Right forelimb (tissue), 1 donor: Measurements from ENCODE around the gene PRDM5.

Experiments
- DNase-seq: peaks from one replicate; pipeline ENCODE4 v3.0.0-alpha.2; 2018

The PRDM5 gene

GRCh38 chr4:120816296-120816965 lies 106.1 kb downstream of the PRDM5 start:
- peak; percentile 61 for DNase-seq

- DNase-seq: no peak
Observed at GRCh38 chr4:120815361-120815760, 107.2 kb downstream of the PRDM5 start.

GRCh38 chr4:120814886-120815285 lies 107.6 kb downstream of the PRDM5 start:
- DNase-seq: no peak

- DNase-seq: no peak
Observed at GRCh38 chr4:120812216-120812615, 110.3 kb downstream of the PRDM5 start.

- DNase-seq: no peak
Observed at GRCh38 chr4:120809518-120809917, 113.0 kb downstream of the PRDM5 start.

DNA sequence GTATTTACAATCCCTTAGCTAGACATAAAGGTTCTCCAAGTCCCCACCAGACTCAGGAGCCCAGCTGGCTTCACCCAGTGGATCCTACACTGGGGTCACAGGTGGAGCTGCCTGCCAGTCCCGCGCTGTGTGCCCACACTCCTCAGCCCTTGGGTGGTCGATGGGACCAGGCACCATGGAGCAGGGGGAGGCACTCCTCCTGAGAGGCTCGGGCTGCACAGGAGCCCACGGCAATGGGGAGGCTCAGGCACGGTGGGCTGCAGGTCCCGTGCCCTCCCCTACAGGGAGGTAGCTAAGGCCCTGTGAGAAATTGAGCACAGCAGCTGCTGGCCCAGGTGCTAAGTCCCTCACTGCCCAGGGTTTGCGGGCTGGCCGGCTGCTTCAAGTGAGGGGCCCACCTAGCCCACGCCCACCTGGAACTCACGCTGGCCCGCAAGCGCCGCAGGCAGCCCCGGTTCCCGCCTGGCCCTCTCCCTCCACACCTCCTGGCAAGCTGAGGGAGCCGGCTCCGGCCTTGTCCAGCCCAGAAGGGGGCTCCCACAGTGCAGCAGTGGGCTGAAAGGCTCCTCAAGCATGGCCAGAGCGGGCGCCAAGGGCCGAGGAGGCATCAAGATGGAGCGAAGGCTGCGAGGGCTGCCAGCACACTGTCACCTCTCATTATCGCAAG lies 113.9 kb downstream of the PRDM5 start:
- DNase-seq: no peak

- DNase-seq: no peak
Observed at GRCh38 chr4:120801137-120801758, 121.3 kb downstream of the PRDM5 start.

DNA sequence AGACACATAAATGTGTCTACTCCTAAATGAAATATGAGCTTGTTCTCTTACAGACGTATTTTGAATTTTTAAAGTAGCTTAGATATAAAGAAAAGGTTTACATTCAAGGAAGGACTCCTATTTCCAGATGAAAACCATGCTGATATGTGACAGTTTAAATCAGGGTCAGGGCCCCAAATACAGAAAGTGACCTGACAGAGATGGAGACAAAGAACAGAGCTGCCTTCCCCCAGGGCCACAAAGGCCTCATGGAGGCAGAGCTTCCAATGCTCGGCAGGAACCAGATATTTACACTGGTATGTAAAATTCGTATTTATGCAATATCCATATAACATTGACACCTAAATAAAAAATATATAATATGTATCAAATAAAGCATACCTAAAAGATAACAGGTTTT lies 124.0 kb downstream of the PRDM5 start:
- DNase-seq: no peak

GRCh38 chr4:120796271-120796670 lies 126.3 kb downstream of the PRDM5 start:
- DNase-seq: no peak

- no peak for DNase-seq
Observed at GRCh38 chr4:120785202-120785601, 137.3 kb downstream of the PRDM5 start.

- DNase-seq: no peak
Observed at GRCh38 chr4:120777459-120777858, 145.1 kb downstream of the PRDM5 start.

GRCh38 chr4:120775431-120775830 lies 147.1 kb downstream of the PRDM5 start:
- DNase-seq: no peak

- no peak for DNase-seq
Observed at GRCh38 chr4:120773641-120774040, 148.9 kb downstream of the PRDM5 start.

GRCh38 chr4:120771907-120772306 lies 150.6 kb downstream of the PRDM5 start:
- no peak for DNase-seq

- DNase-seq: no peak
Observed at GRCh38 chr4:120770897-120771296, 151.6 kb downstream of the PRDM5 start.

GRCh38 chr4:120769227-120769626 lies 153.3 kb downstream of the PRDM5 start:
- no peak for DNase-seq

- no peak for DNase-seq
Observed at GRCh38 chr4:120765260-120765680, 157.3 kb downstream of the PRDM5 start.

GRCh38 chr4:120763650-120764049 lies 158.9 kb downstream of the PRDM5 start:
- DNase-seq: no peak

- DNase-seq: no peak
Observed at GRCh38 chr4:120761070-120761469, 161.5 kb downstream of the PRDM5 start.

- no peak for DNase-seq
Observed at GRCh38 chr4:120760047-120760446, 162.5 kb downstream of the PRDM5 start.

DNA sequence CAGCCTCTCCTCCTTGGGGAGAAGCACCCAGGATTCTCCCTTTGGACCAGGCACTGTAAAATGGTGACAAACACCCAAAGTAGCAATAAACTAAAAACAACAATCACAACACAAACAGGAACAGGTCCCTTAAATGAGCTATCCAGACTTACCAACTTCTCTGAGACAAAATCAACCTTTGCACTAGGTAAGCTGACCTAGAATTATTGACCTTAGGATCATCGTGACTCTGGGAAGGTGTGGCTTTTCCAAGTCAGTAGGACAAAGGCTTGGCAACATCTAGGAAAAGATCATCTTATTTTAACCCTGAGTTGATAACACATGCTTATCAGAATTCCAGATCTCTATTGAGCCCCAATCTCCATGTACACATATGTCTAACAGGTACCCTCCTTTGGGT lies 166.7 kb downstream of the PRDM5 start:
- no peak for DNase-seq

GRCh38 chr4:120754590-120754989 lies 167.9 kb downstream of the PRDM5 start:
- no peak for DNase-seq

DNA sequence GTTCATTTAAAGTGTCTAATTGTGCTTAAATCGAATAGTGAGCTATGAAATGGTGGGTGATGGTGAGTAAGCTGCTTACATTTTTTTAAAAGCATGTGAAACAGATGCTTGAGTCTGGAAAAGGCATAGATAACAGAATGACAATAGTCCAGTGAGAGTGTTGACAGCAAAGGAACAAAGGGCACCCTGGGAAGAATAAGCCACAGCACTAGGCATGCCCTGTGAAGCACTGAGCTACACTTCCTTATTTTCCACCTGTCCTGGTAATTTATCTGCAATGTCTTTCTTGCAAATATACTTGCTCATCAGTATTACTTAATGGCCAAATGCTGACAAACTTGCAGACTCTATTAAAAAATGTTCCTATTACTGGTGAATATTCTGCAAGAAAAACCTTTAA lies 168.7 kb downstream of the PRDM5 start:
- DNase-seq: no peak

- DNase-seq: no peak
Observed at GRCh38 chr4:120750152-120750525, 172.4 kb downstream of the PRDM5 start.
